ENCODE measurements around the gene LYZL6. TPM values are rescaled to one million over a fixed set of nuclear protein-coding genes. Genes with fewer than 3 reads are reported as not detected.
"Not testable (repeated sequence)": the region's sequence is repeated elsewhere in the genome, so short reads cannot be mapped to it uniquely, and the experiment has no call there.

Gene LYZL6
- polyA plus RNA-seq, 3 donors, result not detected

GRCh38 chr17:35914354-35914753 is 29.2 kb downstream of the LYZL6 start:
- H3K27ac ChIP-seq (ENCODE audit: low read depth, low read length), result no peak overlapping the region
- 91 to 94% (median 94%) methylated on average over 1 of the region's 1 CpG for WGBS, 3 donors

- H3K27ac ChIP-seq (ENCODE audit: low read depth, low read length), result no peak overlapping the region
- WGBS, 3 donors, result 81 to 88% (median 82%) methylated on average over 4 of the region's 4 CpGs
Measured at GRCh38 chr17:35913609-35914008, 29.9 kb downstream of the LYZL6 start.

GRCh38 chr17:35912942-35913341 is 30.6 kb downstream of the LYZL6 start:
- no peak overlapping the region for H3K27ac ChIP-seq (ENCODE audit: low read depth, low read length)
- WGBS, 3 donors, result 76 to 93% (median 89%) methylated on average over 2 of the region's 2 CpGs

- no peak overlapping the region for H3K27ac ChIP-seq (ENCODE audit: low read depth, low read length)
- WGBS, 3 donors, result 94 to 99% (median 97%) methylated on average over 3 of the region's 3 CpGs
Measured at GRCh38 chr17:35912339-35912912, 31.1 kb downstream of the LYZL6 start.

- 71 to 87% (median 84%) methylated on average over 3 of the region's 3 CpGs for WGBS, 3 donors
Measured at GRCh38 chr17:35909408-35909807, 34.1 kb downstream of the LYZL6 start.

GRCh38 chr17:35907691-35908090 is 35.8 kb downstream of the LYZL6 start:
- no peak overlapping the region for H3K27ac ChIP-seq (ENCODE audit: low read depth, low read length)
- 61 to 72% (median 70%) methylated on average over 5 of the region's 5 CpGs for WGBS, 3 donors

More at GRCh38 chr17:35909408-35909807, 34.1 kb downstream of the LYZL6 start:
- H3K27ac ChIP-seq (ENCODE audit: low read depth, low read length), result no peak overlapping the region

- H3K27ac ChIP-seq (ENCODE audit: low read depth, low read length), result no peak overlapping the region
- 53 to 76% (median 70%) methylated on average over 3 of the region's 3 CpGs for WGBS, 3 donors
Measured at GRCh38 chr17:35906926-35907637, 36.4 kb downstream of the LYZL6 start.

GRCh38 chr17:35906191-35906925 is 37.2 kb downstream of the LYZL6 start:
- 82 to 92% (median 90%) methylated on average over 5 of the region's 5 CpGs for WGBS, 3 donors
- H3K27ac ChIP-seq (ENCODE audit: low read depth, low read length), result no peak overlapping the region

- 76 to 95% (median 81%) methylated on average over 5 of the region's 5 CpGs for WGBS, 3 donors
- H3K27ac ChIP-seq (ENCODE audit: low read depth, low read length), result no peak overlapping the region
Measured at GRCh38 chr17:35903451-35903850, 40.1 kb downstream of the LYZL6 start.

- 82 to 88% (median 85%) methylated on average over 9 of the region's 9 CpGs for WGBS, 3 donors
- no peak overlapping the region for H3K27ac ChIP-seq (ENCODE audit: low read depth, low read length)
Measured at GRCh38 chr17:35901631-35902175, 41.8 kb downstream of the LYZL6 start.

GRCh38 chr17:35900708-35901480 is 42.6 kb downstream of the LYZL6 start:
- no peak overlapping the region for H3K27ac ChIP-seq (ENCODE audit: low read depth, low read length)
- 55 to 65% (median 65%) methylated on average over 11 of the region's 11 CpGs for WGBS, 3 donors

- WGBS, 3 donors, result 76 to 85% (median 78%) methylated on average over 5 of the region's 5 CpGs
- H3K27ac ChIP-seq (ENCODE audit: low read depth, low read length), result no peak overlapping the region
Measured at GRCh38 chr17:35900280-35900679, 43.2 kb downstream of the LYZL6 start.

- WGBS, 3 donors, result 43 to 50% (median 49%) methylated on average over 6 of the region's 6 CpGs
- H3K27ac ChIP-seq (ENCODE audit: low read depth, low read length), result no peak overlapping the region
Measured at GRCh38 chr17:35898283-35899070, 45.0 kb downstream of the LYZL6 start.

- not testable (repeated sequence) for H3K27ac ChIP-seq (ENCODE audit: low read depth, low read length)
- WGBS, 3 donors, result 96 to 97% (median 96%) methylated on average over 7 of the region's 7 CpGs
Measured at GRCh38 chr17:35897772-35898171, 45.7 kb downstream of the LYZL6 start.

GRCh38 chr17:35895636-35896587 is 47.6 kb downstream of the LYZL6 start:
- WGBS, 3 donors, result 54 to 82% (median 60%) methylated on average over 14 of the region's 14 CpGs
- no peak overlapping the region for H3K27ac ChIP-seq (ENCODE audit: low read depth, low read length)

- H3K27ac ChIP-seq (ENCODE audit: low read depth, low read length), result no peak overlapping the region
- 87 to 96% (median 94%) methylated on average over 7 of the region's 7 CpGs for WGBS, 3 donors
Measured at GRCh38 chr17:35894206-35894605, 49.3 kb downstream of the LYZL6 start.

- 92 to 94% (median 93%) methylated on average over 4 of the region's 4 CpGs for WGBS, 3 donors
- H3K27ac ChIP-seq (ENCODE audit: low read depth, low read length), result no peak overlapping the region
Measured at GRCh38 chr17:35893751-35894150, 49.8 kb downstream of the LYZL6 start.
